Epidermal melanocyte (primary cell): ENCODE measurements around the gene POU3F1.
A peak's percentile ranks its signal among the peaks of the same experiment; 100 is the strongest.

Experiments
- DNase-seq: peaks from one replicate; pipeline ENCODE4 v3.0.0; 2011; ENCODE audit warnings: low spot score; ENCODE audit not compliant: insufficient read length

POU3F1 gene

DNA sequence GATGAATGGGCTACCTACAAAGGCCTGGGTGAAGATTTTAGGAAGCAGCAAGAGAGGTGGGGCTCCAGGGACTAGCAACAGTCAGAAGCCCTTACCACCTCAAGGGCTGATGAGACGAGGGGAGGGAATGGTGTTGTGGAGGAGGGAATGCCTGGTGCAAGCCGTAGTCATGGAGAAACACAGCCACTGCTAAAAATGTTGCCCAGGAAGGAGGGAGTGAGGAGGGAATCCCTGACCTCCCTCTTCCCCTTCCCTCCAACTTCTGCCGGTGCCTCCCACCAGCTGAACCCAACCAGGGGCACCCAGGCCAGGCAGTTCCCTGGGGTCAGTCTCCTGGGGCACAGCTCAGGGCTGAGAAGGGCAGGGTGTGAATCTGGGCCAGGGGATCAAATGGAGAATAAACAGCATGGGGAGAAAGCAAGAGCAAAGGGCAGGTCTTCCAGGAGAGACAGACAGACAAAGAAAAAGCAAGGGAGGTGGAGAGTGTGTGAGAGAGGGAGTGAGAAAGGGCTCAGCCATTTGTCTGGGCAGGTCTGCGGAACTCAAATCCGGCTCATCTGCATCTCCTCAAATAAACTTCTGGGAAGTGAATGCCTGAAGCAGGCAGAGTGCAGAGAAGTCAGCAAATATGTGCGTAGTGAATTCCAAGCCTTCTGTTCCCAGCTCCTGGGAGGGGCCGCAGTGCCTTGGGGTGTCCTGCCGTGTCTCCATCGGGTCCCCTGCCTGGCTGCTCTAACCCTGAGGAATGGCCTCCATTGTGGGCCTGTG, 27.1 kb upstream of the POU3F1 start:
- DNase-seq = no peak

GRCh38 chr1:38072858-38073257, 26.3 kb upstream of the POU3F1 start:
- DNase-seq = no peak

DNA sequence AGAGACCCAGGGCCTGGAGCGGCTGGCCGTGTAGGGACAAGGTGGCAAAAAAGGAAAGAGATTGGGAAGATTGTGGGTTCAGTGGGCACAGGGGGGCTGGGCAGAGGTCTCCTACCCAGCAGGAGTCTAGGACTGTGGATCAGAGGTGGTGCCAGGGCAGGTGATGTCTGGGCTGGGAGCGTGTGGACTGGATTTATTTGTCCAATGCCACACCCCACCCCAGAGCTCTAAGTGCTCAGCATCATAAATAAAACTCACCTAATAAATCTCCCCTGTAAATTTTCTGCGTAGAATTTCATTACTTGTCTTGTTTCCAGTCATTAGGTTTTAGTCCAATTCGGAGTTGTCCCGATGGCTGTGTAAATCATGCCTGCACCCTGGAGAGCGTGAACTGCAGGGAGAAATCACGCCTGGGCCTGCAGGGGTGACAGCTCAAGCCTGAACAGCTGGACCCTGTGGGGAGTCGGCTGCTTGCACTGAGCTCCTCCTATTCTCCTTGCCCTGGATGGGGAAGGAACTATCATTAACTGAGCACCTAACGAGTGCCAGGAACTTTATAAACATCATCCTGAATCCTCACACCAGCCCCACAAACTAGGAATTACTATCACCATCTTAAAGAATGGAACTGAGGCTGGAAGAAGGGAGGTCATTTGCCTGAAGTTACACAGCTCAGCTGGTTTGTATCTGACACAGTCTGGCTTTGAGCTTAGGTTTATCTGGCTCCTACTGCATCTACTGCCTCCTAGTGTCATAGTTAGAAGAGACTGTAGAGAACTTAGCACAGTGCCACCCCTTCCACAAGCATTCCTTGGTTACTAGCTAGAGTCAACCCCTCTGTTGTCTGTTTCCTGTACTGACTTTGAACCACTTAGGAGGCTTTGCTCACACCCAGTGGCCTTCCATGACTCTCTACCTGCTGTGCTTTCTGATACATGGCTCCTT, 25.0 kb upstream of the POU3F1 start:
- DNase-seq = peak; percentile 54

- no peak for DNase-seq
These were observed 22.4 kb upstream of the POU3F1 start for GRCh38 chr1:38068980-38069340.

DNA sequence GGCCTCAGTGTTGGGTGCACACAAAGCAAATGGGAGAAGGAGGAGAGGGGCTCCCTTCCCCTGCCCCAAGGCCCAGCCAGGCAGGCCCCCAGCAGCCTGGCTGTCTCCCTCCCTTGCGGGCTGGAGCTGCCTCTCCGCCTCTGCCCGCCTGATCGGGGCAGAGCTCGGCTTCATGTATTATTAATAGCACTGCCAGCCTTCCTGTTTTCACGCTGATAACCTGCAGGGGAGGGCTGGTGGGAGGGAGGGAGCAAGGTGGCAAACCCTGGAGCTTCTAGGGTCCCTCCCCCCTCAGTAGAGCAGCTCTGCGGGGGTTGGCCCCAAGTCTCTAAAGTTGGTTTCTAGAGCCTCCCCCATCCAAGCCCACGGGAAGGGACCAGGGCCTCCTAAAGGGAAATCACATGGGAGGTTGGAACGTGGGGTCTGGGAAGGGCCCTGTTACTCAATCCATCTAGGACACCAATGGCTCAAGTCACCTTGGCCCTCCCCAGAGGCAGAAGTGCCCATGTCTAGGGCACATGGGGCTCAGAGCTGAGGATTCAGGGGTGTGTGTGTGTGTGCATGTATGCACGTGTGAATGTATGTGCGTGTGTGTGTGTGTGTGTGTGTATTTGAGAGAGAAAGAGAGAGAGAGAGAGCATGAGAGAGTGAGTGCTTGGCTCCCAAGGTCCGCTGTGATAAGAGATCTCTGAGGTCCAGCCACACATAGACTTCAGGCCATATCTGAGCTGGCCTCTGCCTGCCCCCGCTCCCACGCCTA, 21.8 kb upstream of the POU3F1 start:
- DNase-seq = no peak

- DNase-seq = no peak
These were observed 17.8 kb upstream of the POU3F1 start for GRCh38 chr1:38064197-38064903.

DNA sequence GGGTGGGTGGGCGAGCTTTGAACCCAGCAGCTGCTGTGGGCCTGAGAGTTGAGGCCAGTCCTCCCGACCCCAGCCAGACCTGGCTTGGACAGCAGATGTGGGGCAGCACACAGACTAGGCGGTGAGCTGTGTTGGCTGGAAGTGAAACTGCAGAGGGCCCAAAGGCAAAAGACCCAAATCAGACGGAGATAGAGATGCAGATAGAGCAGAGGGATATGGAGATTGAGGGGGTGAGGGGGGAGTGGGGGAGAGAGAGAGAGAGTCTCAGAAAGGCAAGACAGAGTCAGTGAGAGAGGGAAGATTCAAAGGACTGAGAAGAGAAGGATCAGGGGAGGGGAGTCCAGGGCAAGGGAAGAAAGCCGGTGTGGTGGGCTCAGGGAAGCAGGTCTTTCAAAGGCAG, 17.0 kb upstream of the POU3F1 start:
- DNase-seq = no peak

GRCh38 chr1:38062361-38063288, 16.0 kb upstream of the POU3F1 start:
- no peak for DNase-seq

- no peak for DNase-seq
These were observed 15.3 kb upstream of the POU3F1 start for GRCh38 chr1:38061883-38062328.

DNA sequence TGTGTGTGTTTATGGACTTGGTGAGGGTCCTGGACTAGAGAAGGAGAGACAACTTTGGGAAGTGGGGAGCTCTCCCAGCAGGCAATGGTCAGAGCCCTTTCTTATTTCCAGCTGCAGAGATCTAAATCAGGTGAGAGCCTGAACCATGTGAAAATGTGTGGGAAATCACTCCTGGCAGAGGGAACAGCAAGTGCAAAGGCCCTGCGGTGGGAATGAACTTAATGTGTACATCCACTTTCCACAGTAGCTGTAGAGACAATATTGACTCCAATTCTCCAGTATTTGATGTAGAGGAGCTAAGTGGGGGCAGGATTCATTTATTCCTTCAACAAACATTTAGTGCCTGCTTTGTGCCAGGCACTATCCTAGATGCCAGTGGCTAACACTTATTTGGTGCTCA, 14.7 kb upstream of the POU3F1 start:
- no peak for DNase-seq

DNA sequence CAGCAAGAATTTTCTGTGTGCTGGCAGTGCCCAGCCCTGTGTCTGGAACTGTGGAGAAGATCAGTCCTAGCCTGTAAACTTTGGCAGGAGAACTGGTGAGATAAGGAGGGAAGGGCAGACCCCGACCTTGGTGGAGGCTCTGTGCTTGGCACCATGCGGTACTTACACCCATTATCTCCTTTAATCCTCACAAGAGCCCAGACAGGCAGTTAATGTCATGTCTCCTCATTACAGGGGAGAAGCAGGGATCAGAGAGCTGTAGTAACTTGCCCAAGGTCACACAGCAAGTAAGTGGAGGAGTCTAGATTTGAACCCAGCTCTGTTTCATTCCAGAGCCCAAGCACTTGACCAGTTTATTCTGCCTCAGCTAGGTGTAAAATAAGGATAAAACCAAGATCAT, 13.9 kb upstream of the POU3F1 start:
- DNase-seq = no peak

- no peak for DNase-seq
These were observed 13.2 kb upstream of the POU3F1 start for GRCh38 chr1:38059635-38060250.

DNA sequence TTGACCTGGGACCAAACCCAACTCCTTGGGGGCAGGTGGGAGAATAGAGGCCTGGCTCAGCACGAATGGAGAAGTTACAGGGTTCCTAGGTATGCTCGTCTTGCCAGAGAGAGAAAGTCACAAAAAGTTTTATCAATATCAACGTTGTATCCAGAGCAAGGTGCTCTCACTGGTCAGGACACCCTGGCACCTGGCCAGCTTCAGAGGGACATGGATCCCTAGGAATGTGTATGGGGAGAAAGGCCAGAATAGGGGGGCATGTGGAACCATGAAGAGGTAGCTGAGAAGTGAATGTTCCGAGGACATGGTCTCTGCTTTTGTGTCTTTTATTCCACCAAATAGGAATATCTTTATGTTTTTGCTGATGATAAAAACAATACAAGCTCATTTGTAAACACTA, 9.4 kb upstream of the POU3F1 start:
- no peak for DNase-seq

DNA sequence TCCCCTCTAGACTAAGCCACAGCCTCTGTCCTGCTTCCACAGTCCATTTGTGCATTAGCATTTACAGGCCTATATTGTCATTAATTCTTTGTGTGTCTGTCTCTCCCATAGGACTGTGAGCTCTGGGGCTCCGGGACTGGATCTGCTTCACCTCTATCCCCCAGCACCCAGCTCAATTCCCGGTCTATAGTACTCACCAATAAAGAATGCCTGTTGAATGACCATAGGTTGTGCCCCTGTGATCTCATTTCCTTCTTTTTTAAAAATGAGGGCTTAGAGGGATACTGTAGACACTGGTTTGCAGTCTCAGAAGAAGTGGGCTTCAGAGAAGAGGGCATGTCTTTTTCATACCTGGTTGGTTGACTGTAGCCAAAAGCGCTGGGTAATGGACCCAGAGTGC, 8.8 kb upstream of the POU3F1 start:
- DNase-seq = no peak

- no peak for DNase-seq
These were observed 7.0 kb upstream of the POU3F1 start for GRCh38 chr1:38053416-38054091.

GRCh38 chr1:38052750-38053415, 6.3 kb upstream of the POU3F1 start:
- DNase-seq = no peak

- DNase-seq = no peak
These were observed 4.5 kb upstream of the POU3F1 start for GRCh38 chr1:38051079-38051543.

- no peak for DNase-seq
These were observed 3.9 kb upstream of the POU3F1 start for GRCh38 chr1:38050397-38051078.
